ENCODE results near the gene CDC20. TPM values are rescaled to one million over a fixed set of nuclear protein-coding genes. Genes with fewer than 3 reads are reported as not detected.

CDC20 gene
- total RNA-seq, 2 donors from 2014 or later, result 108 to 163 TPM

GRCh38 chr1:43338001-43338400, 20.8 kb upstream of the CDC20 start:
- Mint-ChIP-seq H3K36me3 (ENCODE audit: insufficient read depth in 2 of 2) (no peaks in the 10 kb centered on the region), H3K4me3 (no peak overlapping the region), H3K4me1 (ENCODE audit: low read depth) (no peaks in the 10 kb centered on the region), H3K9me3 (no peaks in the 10 kb centered on the region), H3K27ac (no peak overlapping the region), H3K27me3 (ENCODE audit: low read depth) (no peaks in the 10 kb centered on the region)
- no peak for ATAC-seq (replicated peaks in 1 of 2)
- no peak for DNase-seq

GRCh38 chr1:43339584-43340232, 19.1 kb upstream of the CDC20 start:
- Mint-ChIP-seq H3K9me3 (no peaks in the 10 kb centered on the region), H3K36me3 (ENCODE audit: insufficient read depth in 2 of 2) (no peaks in the 10 kb centered on the region), H3K4me3 (no peak overlapping the region), H3K27ac (no peak overlapping the region), H3K4me1 (ENCODE audit: low read depth) (no peaks in the 10 kb centered on the region), H3K27me3 (ENCODE audit: low read depth) (no peaks in the 10 kb centered on the region)
- DNase-seq (no peak), ATAC-seq (replicated peaks in 1 of 2) (no peak)

GRCh38 chr1:43340559-43340958, 18.2 kb upstream of the CDC20 start:
- Mint-ChIP-seq H3K9me3 (no peaks in the 10 kb centered on the region), H3K4me3 (no peak overlapping the region), H3K27me3 (ENCODE audit: low read depth) (no peaks in the 10 kb centered on the region), H3K4me1 (ENCODE audit: low read depth) (no peaks in the 10 kb centered on the region), H3K27ac (no peak overlapping the region), H3K36me3 (ENCODE audit: insufficient read depth in 2 of 2) (no peaks in the 10 kb centered on the region)
- no peak for ATAC-seq (replicated peaks in 1 of 2)
- no peak for DNase-seq

GRCh38 chr1:43344267-43344850, 14.4 kb upstream of the CDC20 start:
- Mint-ChIP-seq H3K27ac (no peak overlapping the region), H3K4me1 (ENCODE audit: low read depth) (peaks cover 2% of the 10 kb centered on the region), H3K27me3 (ENCODE audit: low read depth) (no peaks in the 10 kb centered on the region)

GRCh38 chr1:43345120-43345519, 13.7 kb upstream of the CDC20 start:
- Mint-ChIP-seq H3K27ac (no peak overlapping the region), H3K9me3 (no peaks in the 10 kb centered on the region), H3K4me3 (no peak overlapping the region), H3K36me3 (ENCODE audit: insufficient read depth in 2 of 2) (no peaks in the 10 kb centered on the region), H3K4me1 (ENCODE audit: low read depth) (peaks cover 5% of the 10 kb centered on the region), H3K27me3 (ENCODE audit: low read depth) (no peaks in the 10 kb centered on the region)
- ATAC-seq (replicated peaks in 1 of 2) (peak in 1 of 2 donors; percentile 50), DNase-seq (no peak)

More at GRCh38 chr1:43344267-43344850, 14.4 kb upstream of the CDC20 start:
- ATAC-seq (replicated peaks in 1 of 2) (no peak), DNase-seq (no peak)
- H3K4me3 Mint-ChIP-seq, result no peak overlapping the region
- no peaks in the 10 kb centered on the region for H3K9me3 Mint-ChIP-seq
- H3K36me3 Mint-ChIP-seq (ENCODE audit: insufficient read depth in 2 of 2), result no peaks in the 10 kb centered on the region

- no peaks in the 10 kb centered on the region for H3K36me3 Mint-ChIP-seq (ENCODE audit: insufficient read depth in 2 of 2)
- peaks cover 5% of the 10 kb centered on the region for H3K4me1 Mint-ChIP-seq (ENCODE audit: low read depth)
- ATAC-seq (replicated peaks in 1 of 2) (no peak), DNase-seq (no peak)
- H3K9me3 Mint-ChIP-seq, result no peaks in the 10 kb centered on the region
- no peak overlapping the region for H3K27ac Mint-ChIP-seq
- no peaks in the 10 kb centered on the region for H3K27me3 Mint-ChIP-seq (ENCODE audit: low read depth)
- no peak overlapping the region for H3K4me3 Mint-ChIP-seq
Measured at GRCh38 chr1:43346636-43347035, 12.1 kb upstream of the CDC20 start.

GRCh38 chr1:43348343-43348808, 10.4 kb upstream of the CDC20 start:
- H3K27ac Mint-ChIP-seq, result no peak overlapping the region
- peak overlapping the region in 1 of 2 donors; percentile 38 for H3K4me3 Mint-ChIP-seq
- H3K36me3 Mint-ChIP-seq (ENCODE audit: insufficient read depth in 2 of 2), result no peaks in the 10 kb centered on the region
- H3K9me3 Mint-ChIP-seq, result no peaks in the 10 kb centered on the region
- H3K27me3 Mint-ChIP-seq (ENCODE audit: low read depth), result no peaks in the 10 kb centered on the region
- H3K4me1 Mint-ChIP-seq (ENCODE audit: low read depth), result peaks cover 5% of the 10 kb centered on the region
- DNase-seq (no peak), ATAC-seq (replicated peaks in 1 of 2) (no peak)

- Mint-ChIP-seq H3K27me3 (ENCODE audit: low read depth) (no peaks in the 10 kb centered on the region), H3K9me3 (no peaks in the 10 kb centered on the region), H3K27ac (peak overlapping the region; percentile 1), H3K4me1 (ENCODE audit: low read depth) (peaks cover 5% of the 10 kb centered on the region), H3K4me3 (peak overlapping the region; percentile 1 to 76), H3K36me3 (ENCODE audit: insufficient read depth in 2 of 2) (no peaks in the 10 kb centered on the region)
- DNase-seq (peak; percentile 50 to 76), ATAC-seq (replicated peaks in 1 of 2) (peak; percentile 81 to 88)
Measured at GRCh38 chr1:43348809-43349593, 9.8 kb upstream of the CDC20 start.

GRCh38 chr1:43349594-43350306, 9.0 kb upstream of the CDC20 start:
- Mint-ChIP-seq H3K27ac (peak overlapping the region; percentile 1), H3K27me3 (ENCODE audit: low read depth) (no peaks in the 10 kb centered on the region), H3K9me3 (no peaks in the 10 kb centered on the region), H3K4me3 (peak overlapping the region; percentile 1 to 76), H3K36me3 (ENCODE audit: insufficient read depth in 2 of 2) (no peaks in the 10 kb centered on the region), H3K4me1 (ENCODE audit: low read depth) (peaks cover 5% of the 10 kb centered on the region)
- ATAC-seq (replicated peaks in 1 of 2), result no peak
- DNase-seq, result no peak

GRCh38 chr1:43350976-43351375, 7.8 kb upstream of the CDC20 start:
- no peaks in the 10 kb centered on the region for H3K27me3 Mint-ChIP-seq (ENCODE audit: low read depth)
- no peaks in the 10 kb centered on the region for H3K9me3 Mint-ChIP-seq
- peak overlapping the region; percentile 11 for H3K27ac Mint-ChIP-seq
- no peak overlapping the region for H3K4me3 Mint-ChIP-seq
- no peak for ATAC-seq (replicated peaks in 1 of 2)
- H3K36me3 Mint-ChIP-seq (ENCODE audit: insufficient read depth in 2 of 2), result no peaks in the 10 kb centered on the region
- peaks cover 5% of the 10 kb centered on the region for H3K4me1 Mint-ChIP-seq (ENCODE audit: low read depth)
- no peak for DNase-seq

GRCh38 chr1:43351421-43352350, 7.1 kb upstream of the CDC20 start:
- Mint-ChIP-seq H3K4me1 (ENCODE audit: low read depth) (peaks cover 5% of the 10 kb centered on the region), H3K27ac (no peak overlapping the region), H3K4me3 (no peak overlapping the region)

GRCh38 chr1:43352351-43352705, 6.5 kb upstream of the CDC20 start:
- DNase-seq (no peak), ATAC-seq (replicated peaks in 1 of 2) (no peak)
- H3K4me1 Mint-ChIP-seq (ENCODE audit: low read depth), result peaks cover 5% of the 10 kb centered on the region
- peaks cover 0 to 3% of the 10 kb centered on the region in 2 donors for H3K36me3 Mint-ChIP-seq (ENCODE audit: insufficient read depth in 2 of 2)
- H3K27me3 Mint-ChIP-seq (ENCODE audit: low read depth), result no peaks in the 10 kb centered on the region
- no peaks in the 10 kb centered on the region for H3K9me3 Mint-ChIP-seq
- no peak overlapping the region for H3K4me3 Mint-ChIP-seq
- no peak overlapping the region for H3K27ac Mint-ChIP-seq

More at GRCh38 chr1:43351421-43352350, 7.1 kb upstream of the CDC20 start:
- Mint-ChIP-seq H3K36me3 (ENCODE audit: insufficient read depth in 2 of 2) (peaks cover 0 to 3% of the 10 kb centered on the region in 2 donors), H3K9me3 (no peaks in the 10 kb centered on the region), H3K27me3 (ENCODE audit: low read depth) (no peaks in the 10 kb centered on the region)
- DNase-seq (no peak), ATAC-seq (replicated peaks in 1 of 2) (no peak)
